Measurements from ENCODE around the gene LTBP2. TPM values are rescaled to one million over a fixed set of nuclear protein-coding genes. Genes with fewer than 3 reads are reported as not detected.

LTBP2 gene
- total RNA-seq, 6 experiments from 2014 or later = 0.46 to 3.5 (median 1.7) TPM

DNA sequence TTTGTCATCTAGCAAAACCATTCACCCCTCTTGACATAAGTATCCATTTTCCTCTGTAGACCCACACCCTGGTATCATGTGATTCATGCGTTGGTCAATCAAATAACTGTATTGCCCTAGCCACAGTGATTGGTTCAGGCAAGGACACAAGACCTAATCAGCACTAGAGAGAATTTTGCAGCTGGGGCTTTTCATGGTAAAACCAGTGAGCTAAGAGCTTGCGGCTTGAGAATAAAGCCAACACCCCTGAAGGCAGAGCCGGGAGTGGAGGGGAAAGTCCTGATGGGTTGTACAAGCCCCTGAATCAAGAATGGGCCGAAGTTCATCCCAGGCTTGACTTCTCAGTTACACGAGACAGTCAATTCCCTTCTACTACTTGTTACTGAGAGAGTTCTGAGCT lies 33.2 kb upstream of the LTBP2 start:
- Histone ChIP-seq H3K27me3 (no peaks in the 10 kb centered on the region), H3K4me3 (no peak overlapping the region), H3K27ac (no peak overlapping the region), H3K4me1 (no peaks in the 10 kb centered on the region), H3K9me3 (no peaks in the 10 kb centered on the region), H3K36me3 (no peaks in the 10 kb centered on the region)
- TF ChIP-seq CTCF (IDR thresholded peaks at IDR 0.05) = no peak
- no peak for TF ChIP-seq POLR2A (IDR thresholded peaks at IDR 0.05)
- DNase-seq (no peak), ATAC-seq (no peak)
- intact Hi-C loops (cut with DNase I) = no loop called here
- WGBS (ENCODE audit: insufficient coverage, low coverage, low lambda C conversion rate, missing lambda C conversion rate) = 74% methylated on average over 4 of the region's 5 CpGs

GRCh38 chr14:74641601-74642391 lies 29.8 kb upstream of the LTBP2 start:
- no peak overlapping the region for H3K4me3 ChIP-seq
- DNase-seq (no peak), ATAC-seq (peak in 1 of 4 donors; percentile 22)
- no peaks in the 10 kb centered on the region for H3K27me3 ChIP-seq
- 88% methylated on average over 7 of the region's 12 CpGs for WGBS (ENCODE audit: insufficient coverage, low coverage, low lambda C conversion rate, missing lambda C conversion rate)
- intact Hi-C loops (cut with DNase I) = no loop called here
- no peaks in the 10 kb centered on the region for H3K9me3 ChIP-seq
- no peaks in the 10 kb centered on the region for H3K4me1 ChIP-seq
- no peak overlapping the region for H3K27ac ChIP-seq
- TF ChIP-seq POLR2A (IDR thresholded peaks at IDR 0.05) (no peak), CTCF (IDR thresholded peaks at IDR 0.05) (no peak)
- no peaks in the 10 kb centered on the region for H3K36me3 ChIP-seq

DNA sequence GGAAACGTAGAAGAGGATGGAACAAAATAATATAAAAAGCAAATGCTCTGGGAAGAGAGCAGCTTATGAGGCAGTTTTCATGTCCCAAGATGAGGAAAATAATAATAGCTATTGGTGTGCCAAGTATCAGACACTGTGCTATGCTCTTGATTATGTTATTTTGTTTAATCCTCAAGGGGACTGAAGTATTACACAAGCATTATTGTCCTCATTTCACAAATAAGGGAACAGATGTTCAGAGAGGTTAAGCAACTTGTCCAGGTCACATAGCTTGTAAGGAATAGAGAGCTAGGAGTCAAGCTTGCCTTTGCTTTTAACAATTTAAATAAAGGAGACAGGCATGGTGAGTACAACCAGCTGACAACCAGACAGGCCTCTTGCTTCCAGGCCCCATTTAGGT lies 26.9 kb upstream of the LTBP2 start:
- TF ChIP-seq POLR2A (IDR thresholded peaks at IDR 0.05) (no peak), CTCF (IDR thresholded peaks at IDR 0.05) (no peak)
- no peaks in the 10 kb centered on the region for H3K36me3 ChIP-seq
- H3K4me1 ChIP-seq = peaks cover 0 to 6% (median 0%) of the 10 kb centered on the region in 4 donors
- H3K9me3 ChIP-seq = no peaks in the 10 kb centered on the region
- WGBS (ENCODE audit: insufficient coverage, low coverage, low lambda C conversion rate, missing lambda C conversion rate) = 86% methylated on average over 1 of the region's 1 CpG
- DNase-seq (no peak), ATAC-seq (no peak)
- no peak overlapping the region for H3K4me3 ChIP-seq
- intact Hi-C loops (cut with DNase I) = no loop called here
- H3K27me3 ChIP-seq = no peaks in the 10 kb centered on the region
- H3K27ac ChIP-seq = no peak overlapping the region

DNA sequence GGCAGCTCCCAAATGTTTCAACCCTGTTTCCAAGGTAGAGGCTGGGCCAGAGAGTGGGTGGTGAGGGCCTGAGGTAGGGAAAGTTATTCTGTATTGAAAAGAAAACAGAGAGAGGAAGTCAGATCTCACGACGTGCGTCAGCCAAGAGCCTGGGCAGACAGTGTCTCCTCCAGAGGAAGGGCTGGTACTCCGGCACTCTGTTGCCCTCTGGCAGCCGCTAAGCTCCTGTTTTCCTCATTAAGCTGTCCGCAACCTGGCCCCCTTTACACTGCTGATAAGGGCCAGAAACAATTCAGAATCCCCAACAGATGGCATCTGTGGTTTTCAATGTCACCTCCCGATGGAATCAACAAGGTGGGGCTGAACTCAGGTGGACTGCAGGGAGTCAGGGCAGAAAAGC lies 26.0 kb upstream of the LTBP2 start:
- Histone ChIP-seq H3K36me3 (no peaks in the 10 kb centered on the region), H3K9me3 (no peaks in the 10 kb centered on the region), H3K4me3 (no peak overlapping the region), H3K4me1 (peaks cover 0 to 6% (median 0%) of the 10 kb centered on the region in 4 donors), H3K27me3 (no peaks in the 10 kb centered on the region), H3K27ac (no peak overlapping the region)
- intact Hi-C loops (cut with DNase I) = no loop called here
- ATAC-seq (no peak), DNase-seq (no peak)
- WGBS (ENCODE audit: insufficient coverage, low coverage, low lambda C conversion rate, missing lambda C conversion rate) = 64% methylated on average over 7 of the region's 7 CpGs
- no peak for TF ChIP-seq POLR2A (IDR thresholded peaks at IDR 0.05)
- TF ChIP-seq CTCF (IDR thresholded peaks at IDR 0.05) = no peak
